Upper lobe of right lung (tissue), 1 donor: ENCODE data around the gene DUSP16. TPM values are rescaled to one million over a fixed set of nuclear protein-coding genes. Genes with fewer than 3 reads are reported as not detected.

ENCODE experiments used
- ATAC-seq: fragments of 200-7000 bp; cut with Tn5 transposase; one replicate; pipeline ENCODE4 v1.9.1; 2020; ENCODE audit warnings: mild to moderate bottlenecking, moderate library complexity
- DNase-seq: peaks from one replicate; pipeline ENCODE4 v3.0.0-alpha.2; 2020
- H3K27ac ChIP-seq: fragments of 200-600 bp; one replicate; pipeline ENCODE4 v1.8.0; 2022
- H3K27me3 ChIP-seq: fragments of 200-600 bp; one replicate; pipeline ENCODE4 v1.8.0; 2022; ENCODE audit warnings: mild to moderate bottlenecking
- H3K36me3 ChIP-seq: fragments of 200-600 bp; one replicate; pipeline ENCODE4 v1.8.0; 2022
- H3K4me1 ChIP-seq: fragments of 200-600 bp; one replicate; pipeline ENCODE4 v1.8.0; 2022
- H3K4me3 ChIP-seq: fragments of 200-600 bp; one replicate; pipeline ENCODE4 v1.8.0; 2022; ENCODE audit warnings: mild to moderate bottlenecking
- H3K9me3 ChIP-seq: fragments of 200-600 bp; one replicate; pipeline ENCODE4 v1.8.0; 2022
- CTCF ChIP-seq: fragments of 200-600 bp; IDR thresholded peaks from one replicate; pipeline ENCODE4 v1.8.0; 2022; ENCODE audit warnings: antibody characterized with exemption
- intact Hi-C: fragments of 100-400 bp; cut with DNase I; formaldehyde crosslinking; loops from one replicate; pipeline ENCODE4 v1.11.0; 2022
- total RNA-seq: library from RNA; stranded (reverse); fragmentation: NEBNext Ultra II Directional; extraction: Animal tissue kit (Norgen Biotek cat#: 25700); gene quantifications from one replicate; pipeline ENCODE4 v1.2.1, GENCODE V29; 2021
- donor health status: DM: no; HTN: yes; CAD: no; lungs with severe emphysema.

The DUSP16 gene
- total RNA-seq, 1 donor from 2014 or later: 50.6 TPM

GRCh38 chr12:12540261-12541013, 22.2 kb downstream of the DUSP16 start:
- H3K27ac ChIP-seq: no peak overlapping the region
- ATAC-seq (no peak), DNase-seq (no peak)
- H3K9me3 ChIP-seq: no peaks in the 10 kb centered on the region
- H3K4me3 ChIP-seq: no peak overlapping the region
- intact Hi-C loops: no loop called here
- H3K4me1 ChIP-seq: no peaks in the 10 kb centered on the region
- no peaks in the 10 kb centered on the region for H3K27me3 ChIP-seq
- TF ChIP-seq CTCF: no peak
- no peaks in the 10 kb centered on the region for H3K36me3 ChIP-seq

- H3K36me3 ChIP-seq: no peaks in the 10 kb centered on the region
- ATAC-seq: no peak
- no peaks in the 10 kb centered on the region for H3K4me1 ChIP-seq
- no peak for DNase-seq
- H3K9me3 ChIP-seq: no peaks in the 10 kb centered on the region
- no peak overlapping the region for H3K27ac ChIP-seq
- intact Hi-C loops: no loop called here
- H3K27me3 ChIP-seq: no peaks in the 10 kb centered on the region
- no peak for TF ChIP-seq CTCF
- no peak overlapping the region for H3K4me3 ChIP-seq
Measured at GRCh38 chr12:12539028-12539810, 23.4 kb downstream of the DUSP16 start.

GRCh38 chr12:12538535-12538934, 24.1 kb downstream of the DUSP16 start:
- H3K27me3 ChIP-seq: no peaks in the 10 kb centered on the region
- no peaks in the 10 kb centered on the region for H3K9me3 ChIP-seq
- peaks cover 2% of the 10 kb centered on the region for H3K4me1 ChIP-seq
- no peak overlapping the region for H3K4me3 ChIP-seq
- no peak for TF ChIP-seq CTCF
- ATAC-seq (peak; percentile 73), DNase-seq (no peak)
- intact Hi-C loops: no loop called here
- H3K27ac ChIP-seq: no peak overlapping the region
- H3K36me3 ChIP-seq: no peaks in the 10 kb centered on the region

- DNase-seq (no peak), ATAC-seq (no peak)
- intact Hi-C loops: no loop called here
- no peak for TF ChIP-seq CTCF
- Histone ChIP-seq H3K9me3 (no peaks in the 10 kb centered on the region), H3K27me3 (no peaks in the 10 kb centered on the region), H3K4me1 (peaks cover 12% of the 10 kb centered on the region), H3K27ac (no peak overlapping the region), H3K36me3 (no peaks in the 10 kb centered on the region), H3K4me3 (no peak overlapping the region)
Measured at GRCh38 chr12:12537421-12537820, 25.2 kb downstream of the DUSP16 start.

- H3K27me3 ChIP-seq: no peaks in the 10 kb centered on the region
- DNase-seq (no peak), ATAC-seq (peak; percentile 78)
- intact Hi-C loops: no loop called here
- peaks cover 12% of the 10 kb centered on the region for H3K4me1 ChIP-seq
- H3K9me3 ChIP-seq: no peaks in the 10 kb centered on the region
- H3K4me3 ChIP-seq: no peak overlapping the region
- H3K27ac ChIP-seq: no peak overlapping the region
- no peaks in the 10 kb centered on the region for H3K36me3 ChIP-seq
- TF ChIP-seq CTCF: no peak
Measured at GRCh38 chr12:12534975-12535374, 27.7 kb downstream of the DUSP16 start.
